Measurements from ENCODE around the gene FAM200A. TPM values are rescaled to one million over a fixed set of nuclear protein-coding genes. Genes with fewer than 3 reads are reported as not detected.

The FAM200A gene
- total and polyA plus RNA-seq, 2 of the 13 experiments (the other 11 are each of a cell fraction or from before 2014, with no cell fraction given): 4.7 to 6.3 TPM

DNA sequence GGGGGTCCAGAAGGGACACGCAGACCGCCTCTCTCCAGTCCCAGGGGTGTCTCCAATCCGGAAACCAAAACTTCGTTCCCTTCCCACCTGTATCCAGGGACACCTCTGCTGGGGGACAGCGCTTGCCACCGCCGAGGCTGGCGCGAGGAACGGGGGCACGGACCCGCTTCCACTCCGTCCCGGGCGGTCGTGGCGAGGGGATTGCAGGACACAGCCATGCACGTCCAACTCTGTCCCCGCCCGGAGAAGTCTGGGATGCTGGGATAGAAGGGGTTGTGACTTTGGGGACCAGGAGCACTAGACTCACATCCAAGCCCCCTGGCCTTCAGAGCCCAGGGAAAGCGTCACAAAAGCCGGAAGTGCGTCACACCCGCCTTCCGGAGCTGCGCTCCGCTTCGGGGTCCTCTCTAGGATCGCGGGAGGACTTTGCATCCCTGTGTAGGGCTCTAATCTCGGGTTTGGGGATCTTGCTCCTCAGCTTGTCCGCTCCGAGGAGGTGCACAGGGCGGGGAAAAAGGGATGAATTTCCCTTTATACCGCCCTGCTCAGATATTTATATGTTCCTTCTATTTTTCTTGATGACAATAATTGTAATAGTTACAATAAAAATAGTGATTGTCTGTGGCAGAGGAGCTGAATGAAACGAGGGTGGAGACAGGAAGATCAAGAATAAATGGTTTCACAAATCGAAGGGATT lies at the start of gene FAM200A (continued):
- TF ChIP-seq ATF6 (CRISPR knock-in tag; conservative IDR thresholded peaks at IDR 0.05) (0 out of 2 replicates have a peak, but pooled peaks have one; percentile 33), ZNF800 (CRISPR knock-in tag; IDR thresholded peaks at IDR 0.05) (peak; percentile 67; the same call in 1 of the 2 replicates), MXD4 (CRISPR knock-in tag; IDR thresholded peaks at IDR 0.05) (peak; percentile 51; the same call in 1 of the 2 replicates), ZNF883 (CRISPR knock-in tag; IDR thresholded peaks at IDR 0.05; ENCODE audit: not compliant biosample characterization) (no peak), ZFX (CRISPR knock-in tag; IDR thresholded peaks at IDR 0.05; ENCODE audit: low read depth) (peak; percentile 79), ZMAT3 (CRISPR knock-in tag; conservative IDR thresholded peaks at IDR 0.05) (peak; percentile 68; the same call in 1 of the 2 replicates), FOXM1 (CRISPR knock-in tag; IDR thresholded peaks at IDR 0.05) (no peak), REPIN1 (CRISPR knock-in tag; IDR thresholded peaks at IDR 0.05; ENCODE audit: borderline replicate concordance, low read depth) (peak; percentile 60), ZNF552 (CRISPR knock-in tag; IDR thresholded peaks at IDR 0.05; ENCODE audit: borderline replicate concordance) (peak; percentile 71; the same call in 1 of the 2 replicates), POLR2A (IDR thresholded peaks at IDR 0.05; ENCODE audit: insufficient read depth in 1 of 2, low read depth in 2 of 2, low read length in 2 of 2) (peak; percentile 85), ELF1 (CRISPR knock-in tag; IDR thresholded peaks at IDR 0.05) (peak; percentile 88), PAF1 (CRISPR knock-in tag; IDR thresholded peaks at IDR 0.05) (no peak), MIXL1 (CRISPR knock-in tag; IDR thresholded peaks at IDR 0.05) (peak; percentile 57; the same call in 1 of the 2 replicates), ZNF44 (CRISPR knock-in tag; IDR thresholded peaks at IDR 0.05) (peak; percentile 62; the same call in 1 of the 2 replicates), MXI1 (IDR thresholded peaks at IDR 0.05; ENCODE audit: borderline replicate concordance, low read depth, low read length) (peak; percentile 14; the same call in 1 of the 3 replicates), GABPB1 (CRISPR knock-in tag; IDR thresholded peaks at IDR 0.05) (peak; percentile 99), ZNF672 (CRISPR knock-in tag; IDR thresholded peaks at IDR 0.05) (no peak), ZNF788 (CRISPR knock-in tag; IDR thresholded peaks at IDR 0.05; ENCODE audit: borderline replicate concordance) (peak; percentile 63; the same call in 1 of the 2 replicates)
- TF ChIP-seq, protein P1, sequence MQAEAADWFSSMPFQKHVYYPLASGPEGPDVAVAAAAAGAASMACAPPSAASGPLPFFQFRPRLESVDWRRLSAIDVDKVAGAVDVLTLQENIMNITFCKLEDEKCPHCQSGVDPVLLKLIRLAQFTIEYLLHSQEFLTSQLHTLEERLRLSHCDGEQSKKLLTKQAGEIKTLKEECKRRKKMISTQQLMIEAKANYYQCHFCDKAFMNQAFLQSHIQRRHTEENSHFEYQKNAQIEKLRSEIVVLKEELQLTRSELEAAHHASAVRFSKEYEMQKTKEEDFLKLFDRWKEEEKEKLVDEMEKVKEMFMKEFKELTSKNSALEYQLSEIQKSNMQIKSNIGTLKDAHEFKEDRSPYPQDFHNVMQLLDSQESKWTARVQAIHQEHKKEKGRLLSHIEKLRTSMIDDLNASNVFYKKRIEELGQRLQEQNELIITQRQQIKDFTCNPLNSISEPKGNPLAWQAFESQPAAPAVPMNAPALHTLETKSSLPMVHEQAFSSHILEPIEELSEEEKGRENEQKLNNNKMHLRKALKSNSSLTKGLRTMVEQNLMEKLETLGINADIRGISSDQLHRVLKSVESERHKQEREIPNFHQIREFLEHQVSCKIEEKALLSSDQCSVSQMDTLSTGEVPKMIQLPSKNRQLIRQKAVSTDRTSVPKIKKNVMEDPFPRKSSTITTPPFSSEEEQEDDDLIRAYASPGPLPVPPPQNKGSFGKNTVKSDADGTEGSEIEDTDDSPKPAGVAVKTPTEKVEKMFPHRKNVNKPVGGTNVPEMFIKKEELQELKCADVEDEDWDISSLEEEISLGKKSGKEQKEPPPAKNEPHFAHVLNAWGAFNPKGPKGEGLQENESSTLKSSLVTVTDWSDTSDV (CRISPR knock-in tag; IDR thresholded peaks at IDR 0.05): 0 out of 2 replicates have a peak, but pooled peaks have one; percentile 29
- TF ChIP-seq, protein P2, sequence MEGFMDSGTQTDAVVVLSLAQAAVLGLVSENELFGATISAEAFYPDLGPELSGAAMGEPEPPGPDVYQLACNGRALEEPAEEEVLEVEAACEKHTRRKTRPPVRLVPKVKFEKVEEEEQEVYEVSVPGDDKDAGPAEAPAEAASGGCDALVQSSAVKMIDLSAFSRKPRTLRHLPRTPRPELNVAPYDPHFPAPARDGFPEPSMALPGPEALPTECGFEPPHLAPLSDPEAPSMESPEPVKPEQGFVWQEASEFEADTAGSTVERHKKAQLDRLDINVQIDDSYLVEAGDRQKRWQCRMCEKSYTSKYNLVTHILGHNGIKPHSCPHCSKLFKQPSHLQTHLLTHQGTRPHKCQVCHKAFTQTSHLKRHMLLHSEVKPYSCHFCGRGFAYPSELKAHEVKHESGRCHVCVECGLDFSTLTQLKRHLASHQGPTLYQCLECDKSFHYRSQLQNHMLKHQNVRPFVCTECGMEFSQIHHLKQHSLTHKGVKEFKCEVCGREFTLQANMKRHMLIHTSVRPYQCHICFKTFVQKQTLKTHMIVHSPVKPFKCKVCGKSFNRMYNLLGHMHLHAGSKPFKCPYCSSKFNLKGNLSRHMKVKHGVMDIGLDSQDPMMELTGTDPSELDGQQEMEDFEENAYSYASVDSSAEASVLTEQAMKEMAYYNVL (CRISPR knock-in tag; IDR thresholded peaks at IDR 0.05; ENCODE audit: borderline replicate concordance): no peak

Measured in HepG2 (cell line).